LNCaP clone FGC (cell line): ENCODE results near the gene DNAJC3.
"Not testable (repeated sequence)": the region's sequence is repeated elsewhere in the genome, so short reads cannot be mapped to it uniquely, and the experiment has no call there.

ENCODE experiments used
- DNase-seq: peaks from one replicate; pipeline ENCODE4 v3.0.0-alpha.2; 2011; ENCODE audit warnings: low read depth
- H3K4me3 ChIP-seq: 2 replicates; pipeline ENCODE4 v1.5.1; 2011; ENCODE audit warnings: mild to moderate bottlenecking, low read depth, low read length, control low read depth
- TF ChIP-seq, protein P1 (sequence below): IDR thresholded peaks from 2 replicates; pipeline ENCODE4 v1.5.1; 2012; ENCODE audit warnings: mild to moderate bottlenecking; ENCODE audit not compliant: control insufficient read depth, insufficient read depth; ENCODE audit errors: extremely low read depth

DNAJC3 gene

DNA sequence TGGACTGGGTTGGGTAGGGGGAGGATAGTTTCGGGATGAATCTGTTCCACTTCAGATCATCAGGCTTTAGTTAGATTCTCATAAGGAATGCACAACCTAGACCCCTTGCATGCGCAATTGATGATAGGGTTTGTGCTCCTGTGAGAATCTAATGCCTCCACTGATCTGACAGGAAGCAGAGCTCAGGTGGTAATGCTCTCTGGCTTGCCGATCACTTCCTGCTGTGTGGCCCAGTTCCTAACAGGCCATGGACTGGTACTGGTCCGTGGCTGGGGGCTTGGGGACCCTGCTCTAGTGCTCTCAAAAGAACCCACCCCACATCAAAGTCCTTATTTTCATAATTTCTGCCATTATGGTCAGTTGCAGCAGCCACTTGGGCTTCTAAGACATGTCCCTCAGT lies 30.1 kb downstream of the DNAJC3 start:
- H3K4me3 ChIP-seq = no peak overlapping the region
- TF ChIP-seq, protein P1, sequence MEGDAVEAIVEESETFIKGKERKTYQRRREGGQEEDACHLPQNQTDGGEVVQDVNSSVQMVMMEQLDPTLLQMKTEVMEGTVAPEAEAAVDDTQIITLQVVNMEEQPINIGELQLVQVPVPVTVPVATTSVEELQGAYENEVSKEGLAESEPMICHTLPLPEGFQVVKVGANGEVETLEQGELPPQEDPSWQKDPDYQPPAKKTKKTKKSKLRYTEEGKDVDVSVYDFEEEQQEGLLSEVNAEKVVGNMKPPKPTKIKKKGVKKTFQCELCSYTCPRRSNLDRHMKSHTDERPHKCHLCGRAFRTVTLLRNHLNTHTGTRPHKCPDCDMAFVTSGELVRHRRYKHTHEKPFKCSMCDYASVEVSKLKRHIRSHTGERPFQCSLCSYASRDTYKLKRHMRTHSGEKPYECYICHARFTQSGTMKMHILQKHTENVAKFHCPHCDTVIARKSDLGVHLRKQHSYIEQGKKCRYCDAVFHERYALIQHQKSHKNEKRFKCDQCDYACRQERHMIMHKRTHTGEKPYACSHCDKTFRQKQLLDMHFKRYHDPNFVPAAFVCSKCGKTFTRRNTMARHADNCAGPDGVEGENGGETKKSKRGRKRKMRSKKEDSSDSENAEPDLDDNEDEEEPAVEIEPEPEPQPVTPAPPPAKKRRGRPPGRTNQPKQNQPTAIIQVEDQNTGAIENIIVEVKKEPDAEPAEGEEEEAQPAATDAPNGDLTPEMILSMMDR = no peak
- no peak for DNase-seq

DNA sequence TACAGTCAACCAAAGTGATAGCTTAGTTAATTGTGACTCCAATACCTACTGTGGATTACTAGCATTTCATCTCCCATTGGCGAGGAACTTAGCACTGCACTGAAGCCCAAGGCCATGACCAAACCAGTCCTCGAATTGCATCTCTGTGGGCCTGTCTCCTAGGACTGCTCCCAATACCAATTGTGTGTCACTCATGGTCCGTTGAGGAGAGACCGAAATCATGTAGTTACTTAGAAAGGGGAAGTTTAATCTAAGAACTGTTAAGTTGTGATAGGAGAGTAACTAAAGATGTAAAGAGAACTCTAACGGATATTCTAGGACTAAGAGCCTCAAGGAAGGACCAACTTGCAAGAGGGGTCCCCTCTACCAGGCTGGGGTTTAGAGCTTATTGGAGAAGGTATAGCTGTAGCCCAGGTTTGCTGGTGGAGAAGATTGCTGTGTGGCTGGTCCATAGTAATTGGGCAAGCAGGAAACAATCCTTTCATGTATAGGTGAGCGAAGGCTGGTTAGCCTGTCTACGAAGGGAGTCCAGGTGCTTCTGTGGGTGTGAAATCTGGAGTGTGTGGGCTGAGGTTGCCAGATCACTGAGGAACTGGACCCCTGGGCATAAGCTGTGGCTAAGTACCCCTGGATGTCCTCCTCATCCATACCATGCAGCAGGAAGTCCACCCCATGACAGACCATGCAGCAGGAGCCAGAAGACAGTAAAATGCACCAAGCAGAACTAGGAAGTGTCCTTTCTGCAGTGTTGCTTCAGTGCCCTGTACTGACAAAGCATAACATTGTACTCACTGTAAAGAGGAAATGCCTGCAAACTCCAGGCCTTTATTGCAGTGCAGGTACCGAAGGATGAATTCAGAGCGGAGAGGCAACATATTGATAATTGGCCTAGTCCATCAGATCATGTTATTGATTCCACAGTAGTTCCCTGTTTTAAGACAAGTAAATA lies 30.8 kb downstream of the DNAJC3 start:
- TF ChIP-seq, protein P1 = no peak
- no peak for DNase-seq
- H3K4me3 ChIP-seq = no peak overlapping the region

DNA sequence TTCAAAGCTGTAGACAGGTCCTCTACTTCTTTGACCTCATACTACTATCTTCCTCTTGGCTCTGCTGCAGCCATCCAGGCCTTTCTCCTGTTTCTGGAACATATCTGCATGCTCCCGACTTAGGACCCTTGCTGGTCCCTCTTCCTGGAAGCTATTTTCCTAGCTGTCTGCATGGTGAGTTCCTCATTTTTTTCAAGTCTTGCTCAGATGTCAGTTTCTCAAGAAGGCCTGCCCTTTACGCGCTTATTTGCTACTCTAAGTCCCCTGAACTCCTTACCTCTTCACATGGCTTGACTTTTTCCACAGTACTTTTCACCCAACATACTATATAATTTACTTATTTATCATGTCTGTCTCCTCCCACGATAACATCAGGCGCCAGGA lies 31.4 kb downstream of the DNAJC3 start:
- no peak overlapping the region for H3K4me3 ChIP-seq
- DNase-seq = no peak
- TF ChIP-seq, protein P1 = no peak

DNA sequence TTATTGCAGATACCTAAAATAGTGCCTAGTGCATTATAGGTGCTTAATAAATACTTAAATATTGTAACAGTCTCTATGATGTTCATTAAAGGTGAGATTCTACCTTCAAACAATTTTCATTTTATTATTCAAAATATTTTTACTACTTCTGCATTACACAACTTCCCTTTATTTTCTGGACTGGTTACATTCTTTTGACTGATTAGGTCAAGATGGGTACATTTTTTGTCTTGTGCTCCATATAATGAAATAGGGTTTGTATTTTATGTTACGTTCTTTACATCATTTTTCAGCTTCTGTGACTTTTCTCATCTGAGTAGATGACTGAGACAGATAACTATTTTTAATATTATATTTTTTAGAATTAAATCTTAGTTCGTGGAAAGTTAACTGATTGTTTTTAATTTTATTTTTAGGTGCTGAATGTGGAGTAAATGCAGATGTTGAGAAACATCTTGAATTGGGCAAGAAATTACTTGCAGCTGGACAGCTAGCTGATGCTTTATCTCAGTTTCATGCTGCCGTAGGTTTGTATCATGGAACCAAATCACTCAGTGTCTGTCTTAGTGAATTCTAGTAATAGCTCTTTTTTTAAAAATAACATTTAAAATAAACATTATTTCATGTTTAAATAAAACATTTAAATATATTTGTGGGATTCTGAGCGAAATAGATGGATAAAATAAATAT lies 32.0 kb downstream of the DNAJC3 start:
- TF ChIP-seq, protein P1 = no peak
- DNase-seq = no peak
- no peak overlapping the region for H3K4me3 ChIP-seq

DNA sequence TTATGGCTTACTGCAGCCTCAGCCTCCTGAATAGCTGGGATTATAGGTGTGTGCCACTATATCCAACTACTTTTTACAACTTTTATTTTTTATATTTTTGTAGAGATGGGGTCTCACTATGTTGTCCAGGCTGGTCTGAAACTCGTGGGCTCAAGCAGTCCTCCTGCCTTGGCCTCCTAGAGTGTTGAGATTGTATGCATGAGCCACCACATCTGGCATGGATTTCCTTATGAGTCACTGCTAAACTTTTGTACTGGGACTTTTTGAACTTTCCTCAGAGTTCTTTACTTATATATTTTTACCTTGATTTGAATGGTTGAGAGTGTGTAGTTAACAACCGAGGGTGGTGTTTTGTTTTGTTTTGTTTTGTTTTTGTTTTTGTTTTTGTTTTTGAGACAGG lies 33.4 kb downstream of the DNAJC3 start:
- no peak overlapping the region for H3K4me3 ChIP-seq
- DNase-seq = no peak
- TF ChIP-seq, protein P1 = no peak

DNA sequence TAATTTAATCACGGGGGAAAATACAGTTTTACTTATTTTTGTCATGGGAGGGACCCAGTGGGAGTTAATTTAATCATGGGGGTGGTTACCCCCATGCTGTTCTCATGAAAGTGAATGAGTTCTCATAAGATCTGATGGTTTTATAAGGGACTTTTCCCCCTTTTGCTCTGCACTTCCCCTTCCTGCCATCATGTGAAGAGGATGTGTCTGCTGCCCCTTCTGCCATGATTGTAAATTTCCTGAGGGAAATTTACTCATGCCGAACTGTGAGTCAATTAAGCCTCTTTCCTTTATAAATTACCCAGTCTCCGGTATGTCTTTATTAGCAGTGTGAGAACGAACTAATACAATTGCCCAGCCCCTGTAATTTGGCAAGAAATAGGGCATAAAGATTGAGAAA lies 35.9 kb downstream of the DNAJC3 start:
- H3K4me3 ChIP-seq, DNase-seq: not testable (repeated sequence)

DNA sequence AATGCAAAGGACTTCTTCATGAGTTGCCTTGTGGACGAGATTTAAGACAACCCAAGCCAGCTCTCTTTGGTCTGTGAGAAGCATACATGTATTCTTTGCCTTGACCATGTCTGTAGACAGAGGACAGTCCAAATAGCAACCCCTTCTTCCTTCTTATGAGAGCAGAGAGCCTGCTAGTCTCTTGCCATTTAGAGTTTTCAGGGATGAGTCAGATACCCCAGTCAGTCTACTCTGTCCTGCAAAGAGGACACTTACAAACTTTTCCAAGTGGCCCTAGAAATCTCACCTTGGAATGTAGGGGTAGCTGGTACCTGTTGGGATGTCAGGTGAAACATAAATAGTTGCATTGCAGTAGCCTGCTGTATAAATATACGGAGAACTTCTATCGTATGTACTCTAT lies 36.7 kb downstream of the DNAJC3 start:
- TF ChIP-seq, protein P1 = no peak
- DNase-seq = no peak
- H3K4me3 ChIP-seq = no peak overlapping the region
